HL-60 (cell line): ENCODE measurements around the gene ASS1.

ENCODE experiments used
- DNase-seq, 2 experiments: peaks; one replicate each; pipeline ENCODE4 v3.0.0-alpha.2; 2010 to 2020; ENCODE audit warnings: low read depth in 1 of 2, low spot score in 1 of 2
- H3K27ac ChIP-seq: fragments of 250-450 bp; sonication (Bioruptor Pico); replicated peaks from 2 replicates; pipeline ENCODE4 v1.5.1; 2020; ENCODE audit warnings: mild to moderate bottlenecking, moderate library complexity
- H3K27me3 ChIP-seq: fragments of 250-450 bp; sonication (Bioruptor Pico); 2 replicates; pipeline ENCODE4 v1.5.1; 2021; ENCODE audit warnings: mild to moderate bottlenecking, moderate library complexity; ENCODE audit not compliant: insufficient read depth, poor library complexity, severe bottlenecking
- H3K4me3 ChIP-seq: replicated peaks from 2 replicates; pipeline ENCODE4 v1.5.1; 2011; ENCODE audit warnings: mild to moderate bottlenecking, control low read depth, low read length; ENCODE audit not compliant: insufficient read depth
- CTCF ChIP-seq: IDR thresholded peaks from one replicate; pipeline ENCODE4 v1.5.1; 2011; ENCODE audit warnings: low read length, control low read depth, inconsistent platforms; ENCODE audit not compliant: insufficient read depth
- GABPA ChIP-seq: IDR thresholded peaks from 2 replicates; pipeline ENCODE4 v1.6.1; 2012; ENCODE audit warnings: low read depth
- POLR2AphosphoS5 ChIP-seq: IDR thresholded peaks from 2 replicates; pipeline ENCODE4 v1.6.1; 2012; ENCODE audit warnings: low read depth
- REST ChIP-seq: IDR thresholded peaks from 2 replicates; pipeline ENCODE4 v1.6.1; 2012; ENCODE audit warnings: low read depth; ENCODE audit not compliant: insufficient replicate concordance
- SPI1 ChIP-seq: IDR thresholded peaks from 2 replicates; pipeline ENCODE4 v1.6.1; 2012; ENCODE audit warnings: low read depth, mild to moderate bottlenecking, borderline replicate concordance

Gene ASS1

GRCh38 chr9:130478736-130479575 lies 34.2 kb downstream of the ASS1 start:
- no peaks in the 10 kb centered on the region for H3K27me3 ChIP-seq
- no peak overlapping the region for H3K4me3 ChIP-seq
- TF ChIP-seq POLR2AphosphoS5 (no peak), CTCF (no peak), SPI1 (no peak), REST (no peak), GABPA (no peak)
- no peak for DNase-seq
- no peak overlapping the region for H3K27ac ChIP-seq

DNA sequence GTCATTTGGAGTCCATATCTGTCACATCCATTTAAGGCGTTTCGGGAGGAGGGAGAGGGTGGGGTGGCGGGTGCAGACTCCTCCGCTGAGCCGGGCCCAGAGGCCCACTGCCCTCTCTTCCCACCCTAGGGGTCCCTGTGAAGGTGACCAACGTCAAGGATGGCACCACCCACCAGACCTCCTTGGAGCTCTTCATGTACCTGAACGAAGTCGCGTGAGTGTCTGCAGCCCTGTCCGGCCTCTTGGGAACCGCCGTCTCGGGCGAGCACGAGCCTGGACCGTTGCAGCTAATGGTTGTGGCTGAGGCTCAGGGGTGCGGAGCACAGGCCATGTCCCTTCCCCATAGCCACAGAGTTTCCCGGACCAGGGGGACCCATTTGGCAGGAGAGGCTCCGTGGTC lies 34.8 kb downstream of the ASS1 start:
- no peak for DNase-seq
- H3K27me3 ChIP-seq = no peaks in the 10 kb centered on the region
- H3K27ac ChIP-seq = no peak overlapping the region
- TF ChIP-seq CTCF (no peak), SPI1 (no peak), POLR2AphosphoS5 (no peak), GABPA (no peak), REST (no peak)
- no peak overlapping the region for H3K4me3 ChIP-seq

- Histone ChIP-seq H3K27me3 (no peaks in the 10 kb centered on the region), H3K27ac (no peak overlapping the region), H3K4me3 (no peak overlapping the region)
- TF ChIP-seq SPI1 (no peak), REST (no peak), GABPA (no peak), CTCF (no peak), POLR2AphosphoS5 (no peak)
- no peak for DNase-seq
Measured at GRCh38 chr9:130480673-130481072, 35.9 kb downstream of the ASS1 start.
